ENCODE results near the gene ARMCX2. TPM values are rescaled to one million over a fixed set of nuclear protein-coding genes. Genes with fewer than 3 reads are reported as not detected.

The ARMCX2 gene
- total RNA-seq, 1 experiment from 2014 or later: 0.17 TPM

- ChIA-PET CTCF (no interaction called here), POLR2A (no interaction called here), RAD21 (ENCODE audit: low non-redundant PET in 1 of 2, low total read pairs in 2 of 2, uncharacterized antibody in 2 of 2, unreplicated experiment in 2 of 2) (no interaction called here)
- no peaks in the 10 kb centered on the region for H4K20me1 ChIP-seq (ENCODE audit: insufficient read depth)
- ATAC-seq (no peak), DNase-seq (ENCODE audit: low read depth, low spot score) (no peak)
- H3K9ac ChIP-seq (ENCODE audit: low read length): no peak overlapping the region
- H3K4me1 ChIP-seq (ENCODE audit: control insufficient read depth in 1 of 2, insufficient read depth in 2 of 2, low read length in 2 of 2): no peaks in the 10 kb centered on the region
- no peak overlapping the region for H3K27ac ChIP-seq (ENCODE audit: low read depth, low read length)
- no peak overlapping the region for H3K4me3 ChIP-seq (replicated peaks in 1 of 2; ENCODE audit: low read depth in 1 of 2, low read length in 2 of 2)
- no peaks in the 10 kb centered on the region for H3K9me2 ChIP-seq (ENCODE audit: insufficient read depth)
- H3K9me3 ChIP-seq (ENCODE audit: control insufficient read depth in 1 of 2, insufficient read depth in 1 of 2, low read depth in 1 of 2, low read length in 2 of 2): no peaks in the 10 kb centered on the region
- BruUV-seq (replicated peaks): no TSS peak
- no peak overlapping the region for H3K4me2 ChIP-seq (ENCODE audit: low read length)
- no peaks in the 10 kb centered on the region for H3K79me2 ChIP-seq (ENCODE audit: insufficient read depth, low read length)
- peaks cover 21% of the 10 kb centered on the region for H3K27me3 ChIP-seq (ENCODE audit: insufficient read depth, low read length)
- intact Hi-C loops (cut with micrococcal nuclease): no loop called here
- H3K36me3 ChIP-seq (ENCODE audit: control insufficient read depth in 1 of 2, insufficient read depth in 2 of 2, low read length in 2 of 2): no peaks in the 10 kb centered on the region
- no peak overlapping the region for H2AFZ ChIP-seq (ENCODE audit: low read depth, low read length, poor library complexity, severe bottlenecking)
- no peak for TF ChIP-seq CEBPB (IDR thresholded peaks at IDR 0.05; ENCODE audit: low read depth)
- no peak for TF ChIP-seq RAD21 (IDR thresholded peaks at IDR 0.05; ENCODE audit: low read depth)
- no peak for TF ChIP-seq ATF3 (IDR thresholded peaks at IDR 0.05)
- no peak for TF ChIP-seq EZH2 (IDR thresholded peaks at IDR 0.05)
- no peak for TF ChIP-seq SIN3A (IDR thresholded peaks at IDR 0.05; ENCODE audit: low read depth)
- TF ChIP-seq CBX3 (IDR thresholded peaks at IDR 0.05; ENCODE audit: low read depth): no peak
- TF ChIP-seq YY1 (IDR thresholded peaks at IDR 0.05; ENCODE audit: extremely low read depth, insufficient replicate concordance, low read depth, low read length): no peak
- no peak for TF ChIP-seq TCF7L2 (IDR thresholded peaks at IDR 0.05; ENCODE audit: borderline replicate concordance, extremely low read depth, insufficient read depth, insufficient read length)
- no peak for TF ChIP-seq POLR2A (IDR thresholded peaks at IDR 0.05; ENCODE audit: borderline replicate concordance, extremely low read depth, insufficient read depth, insufficient read length)
- no peak for TF ChIP-seq CTCF (IDR thresholded peaks at IDR 0.05 in 2 of 3, conservative IDR thresholded peaks at IDR 0.05 in 1 of 3; ENCODE audit: borderline replicate concordance in 1 of 3, insufficient read depth in 1 of 3, low read depth in 2 of 3, low read length in 2 of 3)
- no peak for TF ChIP-seq SRF (IDR thresholded peaks at IDR 0.05; ENCODE audit: low read depth)
- TF ChIP-seq POLR2AphosphoS5 (IDR thresholded peaks at IDR 0.05; ENCODE audit: low read depth, low read length): no peak
- TF ChIP-seq EGR1 (IDR thresholded peaks at IDR 0.05; ENCODE audit: low read depth): no peak
- TF ChIP-seq REST (IDR thresholded peaks at IDR 0.05; ENCODE audit: low read depth): no peak
Measured at GRCh38 chrX:101691835-101692234, 32.2 kb upstream of the ARMCX2 start.

All from HCT116 (cell line).